ENCODE data around the gene PRMT1.

GRCh38 chr19:49690079-49690655 is 13.1 kb downstream of the PRMT1 start:
- TF ChIP-seq CTCF (IDR thresholded peaks at IDR 0.05), result no peak
- TF ChIP-seq POLR2A (IDR thresholded peaks at IDR 0.05), result no peak

Measured in lower leg skin (tissue), 3 donors.